HG02678 (cell line): ENCODE measurements around the gene ELL.

Source experiments
- ATAC-seq: cut with Tn5 transposase; IDR thresholded peaks from one replicate; pipeline ENCODE4 v1.9.1; 2021; ENCODE audit warnings: mild to moderate bottlenecking, moderate library complexity; ENCODE audit not compliant: unreplicated experiment

Gene ELL

DNA sequence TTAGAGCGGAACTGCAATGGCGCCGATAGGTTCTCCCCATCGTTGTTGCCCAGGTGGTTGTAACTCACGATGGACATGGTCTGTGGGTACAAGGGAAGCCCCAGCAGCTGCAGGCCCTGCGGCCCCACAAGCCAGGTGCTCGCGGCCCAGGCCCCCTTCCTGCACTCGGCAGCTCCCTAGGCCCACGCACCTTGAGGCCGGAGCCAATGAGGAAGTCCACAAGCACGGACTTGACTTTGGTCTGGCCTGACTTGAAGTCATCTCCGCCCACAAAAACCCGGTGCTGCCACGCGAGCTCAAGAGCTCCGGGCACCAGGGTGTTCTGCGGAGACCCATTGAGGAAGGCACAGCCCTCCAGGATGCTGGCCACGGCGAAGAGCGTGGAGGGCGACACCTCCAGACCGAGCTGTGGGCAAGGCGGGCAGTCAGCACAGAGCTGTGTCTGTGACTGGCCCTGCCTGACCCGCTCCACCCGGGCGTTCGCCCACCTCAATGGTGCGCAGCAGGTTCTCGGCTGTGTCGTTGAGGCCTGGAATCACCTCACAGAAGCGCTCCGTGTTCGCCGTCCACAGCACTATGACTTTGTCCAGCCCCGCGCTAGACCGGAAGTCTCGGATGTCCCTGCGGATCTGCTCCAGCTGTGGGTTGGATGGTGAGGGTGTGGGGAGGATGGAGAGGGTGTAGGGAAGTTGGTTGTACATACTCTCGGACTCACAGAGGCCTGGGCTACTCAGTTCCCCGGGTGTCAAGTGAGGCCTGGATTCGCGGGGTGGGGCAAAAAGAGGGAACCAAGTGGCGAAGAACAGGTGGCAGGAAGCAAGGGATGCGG is 85.8 kb downstream of the ELL start:
- no peak for ATAC-seq

DNA sequence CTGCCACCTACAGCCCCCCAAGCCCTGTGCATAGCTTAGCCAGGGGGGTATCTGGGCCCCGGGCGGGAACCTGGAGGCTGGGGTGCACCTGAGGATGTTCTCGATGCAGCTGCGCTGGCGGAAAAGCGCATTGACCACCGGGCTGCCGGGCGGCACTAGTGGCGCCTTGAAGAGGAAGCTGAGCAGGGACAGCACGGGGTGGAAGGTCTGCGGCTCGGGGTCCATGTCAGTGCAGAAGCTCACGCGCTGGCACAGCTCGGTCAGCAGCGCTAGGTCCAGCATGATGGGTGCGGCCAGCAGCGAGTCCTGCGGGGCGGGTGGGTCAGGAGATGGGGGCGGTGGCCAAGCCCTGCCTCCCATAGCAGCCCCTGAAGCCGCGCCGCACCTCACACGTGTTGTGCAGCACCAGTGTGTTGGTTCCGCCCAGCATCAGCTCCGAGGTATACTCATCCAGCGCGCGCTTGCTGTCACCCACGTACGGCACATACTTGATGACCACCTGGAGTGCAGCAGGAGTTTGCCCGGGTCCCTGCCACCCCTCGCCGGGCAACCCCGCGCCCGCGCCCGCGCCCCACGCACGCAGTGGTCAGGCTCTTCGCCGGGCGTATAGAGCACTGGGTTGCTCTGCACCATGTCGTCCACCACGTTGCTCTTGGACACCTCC is 86.6 kb downstream of the ELL start:
- ATAC-seq = no peak

DNA sequence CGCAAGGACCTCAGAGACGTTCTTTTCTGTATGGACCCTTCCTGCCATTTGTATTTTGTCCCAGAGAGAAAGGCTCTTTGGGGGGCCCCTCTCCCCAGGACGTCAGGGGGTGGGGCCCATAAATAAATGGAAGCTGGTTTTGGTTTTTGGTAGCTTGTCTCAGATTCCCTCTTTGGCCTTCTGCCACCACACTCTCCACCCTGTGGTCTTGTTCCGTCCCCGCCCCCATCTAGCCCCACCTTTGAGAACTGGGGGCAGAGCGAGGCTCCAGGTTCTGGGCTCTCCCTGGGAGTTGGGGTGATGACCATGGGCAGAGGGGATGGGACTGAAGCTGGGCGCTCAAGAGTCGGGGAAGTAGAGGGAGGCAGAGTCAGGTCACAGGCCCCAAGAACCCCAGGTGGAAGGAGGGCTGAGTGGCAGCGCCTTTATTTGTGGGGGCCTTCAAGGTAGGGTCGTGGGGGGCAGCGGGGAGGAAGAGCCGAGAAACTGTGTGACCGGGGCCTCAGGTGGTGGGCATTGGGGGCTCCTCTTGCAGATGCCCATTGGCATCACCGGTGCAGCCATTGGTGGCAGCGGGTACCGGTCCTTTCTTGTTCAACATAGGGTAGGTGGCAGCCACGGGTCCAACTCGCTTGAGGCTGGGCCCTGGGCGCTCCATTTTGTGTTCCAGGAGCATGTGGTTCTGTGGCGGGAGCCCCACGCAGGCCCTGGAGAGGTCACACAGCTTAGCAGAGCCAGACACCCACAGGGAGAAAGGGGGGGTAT is 87.3 kb downstream of the ELL start:
- ATAC-seq = no peak

DNA sequence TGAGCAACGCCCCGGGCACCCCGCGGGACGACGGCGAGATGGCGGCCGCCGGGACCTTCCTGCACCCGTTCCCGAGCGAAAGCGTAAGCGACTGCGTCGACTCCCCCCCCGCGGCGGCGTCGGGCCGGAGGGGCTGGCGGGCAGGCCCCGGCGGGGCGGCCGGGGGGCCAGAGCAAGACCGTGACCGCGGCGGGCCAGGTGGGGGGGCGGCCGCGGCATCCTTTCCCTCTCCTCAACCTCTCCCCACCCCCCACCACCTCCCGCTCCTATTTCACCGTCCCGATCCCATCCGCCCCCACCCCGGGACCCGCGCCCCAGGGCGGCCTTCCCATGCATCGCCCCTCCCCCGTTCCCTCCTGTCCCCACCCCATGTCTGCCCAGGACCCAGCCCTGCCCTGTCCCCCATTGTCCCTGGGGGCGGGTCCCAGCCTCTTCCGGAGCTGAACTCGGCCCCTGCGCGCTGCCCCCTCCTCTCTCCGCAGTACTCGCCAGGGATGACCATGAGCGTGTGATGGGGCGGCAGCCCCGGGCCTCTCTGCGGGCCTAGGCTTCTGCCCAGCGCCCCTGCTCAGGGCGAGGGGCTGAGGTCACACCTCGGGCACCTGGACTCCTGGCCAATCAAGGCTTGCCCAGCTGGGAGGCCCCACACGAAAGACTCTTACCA is 88.0 kb downstream of the ELL start:
- no peak for ATAC-seq

DNA sequence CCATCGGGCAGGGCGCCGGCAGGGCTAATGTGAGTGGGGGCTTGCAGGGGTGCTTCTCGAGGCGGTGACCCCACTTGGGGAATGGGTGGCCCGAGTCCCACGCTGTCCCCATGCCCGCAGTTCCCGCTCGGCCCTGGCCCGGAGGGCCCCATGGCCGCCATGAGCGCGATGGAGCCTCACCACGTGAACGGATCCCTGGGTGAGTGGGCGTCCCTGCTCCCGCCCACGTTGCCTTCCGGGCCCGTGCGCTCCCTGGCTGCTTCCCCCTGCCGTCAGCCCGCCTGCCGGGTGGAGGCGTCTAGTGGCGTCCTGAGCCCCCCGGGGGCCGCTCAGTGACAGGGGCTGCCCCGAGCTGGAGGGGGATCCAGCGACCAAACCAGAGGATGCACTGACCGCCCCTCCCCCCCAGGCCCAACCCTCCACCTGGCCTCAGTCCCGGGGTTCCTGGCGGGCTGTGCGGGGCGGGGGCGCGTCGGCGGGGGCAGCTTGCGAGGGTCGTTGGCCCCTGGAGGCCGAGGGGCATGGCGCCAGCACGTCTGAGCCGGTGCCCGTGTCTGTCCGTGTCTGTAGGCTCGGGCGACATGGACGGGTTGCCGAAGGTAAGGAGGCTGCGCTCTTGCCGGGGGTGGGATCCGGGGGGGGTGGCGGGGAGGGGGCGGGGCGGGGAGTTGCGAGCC is 88.7 kb downstream of the ELL start:
- no peak for ATAC-seq

DNA sequence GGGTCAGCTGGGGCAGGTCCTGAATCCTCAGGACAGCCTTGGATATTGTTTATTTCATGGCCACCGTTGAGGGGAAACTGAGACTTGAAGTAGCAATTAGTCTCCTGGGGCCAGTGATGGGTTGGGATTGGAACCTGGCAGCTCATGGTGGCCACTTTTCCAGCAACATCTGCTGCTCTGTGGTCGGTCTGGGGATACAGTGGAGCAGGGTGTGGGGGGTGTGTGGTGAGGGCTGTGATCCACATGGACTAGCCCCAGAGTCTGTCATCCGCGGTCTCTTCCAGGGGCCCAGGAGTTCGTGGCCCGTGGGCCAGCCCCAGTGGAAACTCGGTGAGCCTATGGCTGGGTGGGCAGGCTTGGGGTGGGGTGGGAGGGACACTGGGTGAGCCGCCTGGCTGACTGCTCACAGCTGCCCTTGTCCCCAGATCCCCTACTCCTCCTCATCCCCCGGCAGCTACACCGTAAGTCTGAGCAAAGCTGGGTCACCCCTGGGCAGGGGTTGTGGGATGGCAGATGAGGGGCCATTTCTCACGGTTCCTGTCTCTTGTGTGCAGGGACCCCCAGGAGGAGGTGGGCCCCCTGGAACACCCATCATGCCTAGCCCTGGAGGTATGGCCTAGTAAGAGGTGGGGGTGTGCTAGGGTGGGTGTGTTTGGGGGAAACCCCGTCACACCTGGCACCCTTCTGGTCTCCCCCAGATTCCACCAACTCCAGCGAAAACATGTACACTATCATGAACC is 89.4 kb downstream of the ELL start:
- ATAC-seq = no peak

DNA sequence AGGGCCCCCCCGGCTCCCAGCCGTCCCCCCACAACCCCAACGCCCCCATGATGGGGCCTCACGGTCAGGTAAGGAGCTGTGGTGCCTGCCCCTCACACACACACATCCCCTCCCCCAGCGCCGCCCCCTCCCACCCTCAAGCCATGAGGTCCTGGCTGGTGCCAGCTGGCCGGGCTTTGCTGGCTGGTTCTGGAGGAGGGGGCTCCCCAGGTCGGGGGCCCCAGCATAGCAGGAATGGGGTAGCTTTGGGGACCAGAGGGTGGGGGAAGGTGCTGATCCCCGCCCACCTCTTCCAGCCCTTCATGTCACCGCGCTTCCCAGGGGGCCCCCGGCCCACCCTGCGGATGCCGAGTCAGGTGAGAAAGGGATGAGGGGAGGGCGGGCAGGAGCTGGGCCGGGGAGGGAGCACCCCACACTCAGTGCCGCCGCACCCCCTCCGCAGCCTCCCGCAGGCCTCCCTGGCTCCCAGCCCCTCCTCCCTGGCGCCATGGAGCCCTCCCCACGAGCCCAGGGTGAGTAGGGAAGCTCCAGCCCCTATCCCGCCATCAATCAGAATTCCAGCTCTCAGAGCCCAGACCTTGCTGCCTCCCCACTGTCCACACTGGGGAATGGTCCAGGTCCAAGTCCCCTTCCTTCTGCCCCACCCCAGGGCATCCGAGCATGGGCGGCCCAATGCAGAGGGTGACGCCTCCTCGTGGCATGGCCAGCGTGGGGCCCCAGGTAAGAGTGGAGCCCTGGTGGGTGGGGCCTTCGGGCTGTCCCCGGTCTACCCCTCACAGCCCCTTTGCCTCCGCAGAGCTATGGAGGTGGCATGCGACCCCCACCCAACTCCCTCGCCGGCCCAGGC is 90.3 kb downstream of the ELL start:
- no peak for ATAC-seq

DNA sequence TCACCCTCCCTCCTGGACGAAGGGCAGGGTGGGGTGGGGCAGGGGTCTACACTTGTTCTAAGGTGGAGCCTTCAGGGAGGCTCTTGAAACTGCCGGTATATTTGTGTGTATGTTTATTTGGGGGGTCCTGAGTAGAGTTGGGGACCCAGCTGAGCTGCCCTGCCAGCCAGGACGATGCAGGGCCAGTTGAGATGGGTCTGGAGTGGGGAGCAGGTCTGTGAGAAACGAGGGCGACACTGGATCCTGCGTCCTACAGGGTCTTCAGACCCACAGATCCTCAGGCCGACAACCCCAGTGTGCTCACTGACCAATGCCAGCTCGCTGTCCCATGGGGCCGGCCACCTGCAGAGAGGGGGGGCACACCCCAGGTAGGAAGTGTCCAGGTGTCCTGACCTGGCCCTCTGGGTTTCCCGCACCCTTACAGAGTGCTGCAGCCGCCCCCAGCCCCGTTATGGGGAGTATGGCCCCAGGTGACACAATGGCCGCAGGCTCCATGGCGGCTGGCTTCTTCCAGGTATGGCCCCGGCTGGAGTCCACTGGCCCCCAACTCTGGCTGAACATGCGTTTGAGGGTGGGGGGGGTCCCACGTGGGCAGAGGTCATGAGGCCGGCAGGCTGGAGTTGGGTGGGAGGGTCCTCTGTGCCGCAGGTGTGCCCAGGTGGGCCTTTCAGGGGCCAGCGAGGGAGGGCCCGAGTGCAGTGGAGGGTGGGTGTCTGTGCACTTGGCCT is 91.3 kb downstream of the ELL start:
- no peak for ATAC-seq

DNA sequence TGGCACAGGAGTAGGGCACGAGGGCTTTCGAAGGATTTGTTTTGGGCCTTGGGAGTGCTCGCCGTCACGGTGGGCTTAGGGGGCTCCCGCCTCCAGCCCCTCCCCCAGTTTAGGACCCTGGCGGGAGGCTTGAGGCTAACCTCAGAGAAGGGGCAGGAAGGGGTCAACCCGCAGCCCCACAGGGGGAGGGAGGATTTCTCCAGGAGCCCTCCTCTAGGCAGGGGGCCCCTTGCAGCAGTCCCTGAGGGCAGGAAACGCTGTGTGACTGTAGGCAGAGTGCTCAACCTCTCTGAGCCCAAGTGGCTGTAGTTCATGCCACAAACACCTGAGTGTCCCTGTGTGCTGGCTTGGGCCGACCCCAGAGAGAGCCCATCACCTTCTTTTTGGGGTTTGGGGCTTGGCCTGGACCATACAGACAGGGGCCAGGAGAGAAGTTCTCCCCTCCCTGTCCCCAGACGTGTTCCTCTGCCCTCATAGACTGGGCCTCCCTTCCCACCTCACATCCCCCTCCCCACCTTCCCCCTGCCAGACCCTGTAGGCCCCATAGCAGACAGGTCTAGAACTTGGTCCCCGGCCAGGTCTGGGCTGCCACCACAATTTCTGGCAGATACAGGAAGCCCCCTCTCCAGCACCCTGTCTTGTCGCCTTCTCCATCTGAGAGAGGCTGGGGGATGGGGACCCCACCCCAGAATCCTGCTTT is 92.0 kb downstream of the ELL start:
- no peak for ATAC-seq

DNA sequence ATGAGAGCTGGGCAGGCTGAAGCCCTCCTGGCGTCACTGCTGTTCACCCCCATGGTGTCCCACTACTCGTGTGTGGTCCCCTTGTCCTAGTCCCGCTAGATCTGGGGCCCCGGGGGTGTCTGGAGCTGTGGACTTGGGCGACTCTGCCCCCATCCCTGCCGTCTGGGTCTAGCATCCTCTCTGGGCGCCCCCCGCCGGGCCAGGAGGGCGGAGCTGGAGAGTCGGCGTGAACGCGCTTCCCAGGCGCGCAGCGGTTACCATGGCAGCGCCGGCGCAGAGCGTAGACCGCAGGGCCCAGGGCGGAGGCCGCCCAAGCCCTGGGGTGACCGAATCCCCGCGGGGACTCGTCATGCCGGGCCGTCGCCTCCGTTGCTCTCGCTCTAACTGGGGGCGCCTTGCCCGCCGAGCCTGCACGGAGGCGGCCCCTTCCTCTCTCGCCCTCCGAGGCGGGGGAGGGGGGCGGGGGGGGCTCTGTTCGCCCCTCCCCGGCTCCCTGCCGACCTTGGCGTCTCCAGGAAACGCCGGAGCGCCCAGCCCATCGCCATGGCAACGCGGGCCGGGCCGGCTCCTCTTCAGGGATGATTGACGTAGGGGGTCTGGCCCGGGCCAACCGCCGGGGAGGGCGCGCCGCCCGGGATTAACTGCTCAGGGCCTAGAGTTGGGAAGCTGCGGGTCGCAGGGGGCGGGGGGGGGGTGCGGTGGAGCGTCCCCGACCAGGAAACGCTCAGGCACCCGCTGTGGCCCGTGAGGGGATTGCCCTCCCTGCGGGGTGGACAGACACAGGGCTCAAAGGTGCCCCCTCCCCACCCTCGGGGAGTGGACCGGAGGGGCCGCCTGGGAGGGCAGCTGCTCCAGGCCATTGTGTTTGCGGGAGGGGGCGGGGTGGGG is 92.8 kb downstream of the ELL start:
- ATAC-seq = peak; percentile 70

DNA sequence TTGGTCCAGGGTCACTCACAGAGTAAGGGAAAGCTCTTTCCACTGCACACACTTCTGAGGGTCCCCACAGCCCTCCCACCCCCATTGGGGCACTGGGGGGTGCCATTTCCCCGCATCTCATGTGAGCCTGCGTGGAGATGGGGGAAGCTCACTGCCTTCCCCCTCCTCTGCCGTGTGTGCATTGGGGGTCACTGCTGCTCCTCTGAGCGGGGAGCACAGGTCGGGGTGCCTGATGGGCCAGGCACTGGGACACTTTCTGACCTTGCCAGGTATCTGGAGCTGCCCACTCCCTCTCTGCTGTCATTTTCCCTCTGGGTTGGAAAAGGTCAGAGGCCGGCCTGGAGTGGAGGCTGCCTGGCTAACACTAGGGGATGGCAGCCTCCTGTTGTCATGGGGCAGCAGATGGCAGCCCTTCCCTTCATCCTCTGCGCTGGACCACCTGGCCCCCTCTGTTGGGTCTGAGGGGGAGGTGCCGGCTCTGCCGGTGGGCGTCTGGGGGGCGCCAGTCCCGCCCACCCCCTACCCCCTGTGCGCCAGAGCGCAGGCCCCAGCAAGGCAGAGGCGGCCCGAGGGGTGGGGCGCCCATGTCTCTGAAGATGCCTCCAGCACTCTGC is 93.6 kb downstream of the ELL start:
- ATAC-seq = no peak

DNA sequence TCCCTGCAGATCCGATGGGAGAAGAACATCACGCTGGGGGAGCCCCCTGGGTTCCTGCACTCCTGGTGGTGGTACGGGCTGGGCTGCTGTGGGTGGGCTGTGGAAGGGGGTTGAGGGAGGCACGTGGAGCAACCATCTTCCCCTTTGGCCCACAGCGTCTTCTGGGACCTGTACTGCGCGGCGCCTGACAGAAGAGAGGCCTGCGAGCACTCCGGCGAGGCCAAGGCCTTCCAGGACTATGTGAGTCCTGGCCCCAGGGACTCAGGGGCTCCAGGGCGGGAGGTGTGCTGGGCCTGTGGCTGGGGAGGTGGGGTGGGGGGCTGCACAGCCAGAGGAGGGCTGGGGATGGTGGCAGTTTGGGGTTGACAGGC is 94.1 kb downstream of the ELL start:
- no peak for ATAC-seq

DNA sequence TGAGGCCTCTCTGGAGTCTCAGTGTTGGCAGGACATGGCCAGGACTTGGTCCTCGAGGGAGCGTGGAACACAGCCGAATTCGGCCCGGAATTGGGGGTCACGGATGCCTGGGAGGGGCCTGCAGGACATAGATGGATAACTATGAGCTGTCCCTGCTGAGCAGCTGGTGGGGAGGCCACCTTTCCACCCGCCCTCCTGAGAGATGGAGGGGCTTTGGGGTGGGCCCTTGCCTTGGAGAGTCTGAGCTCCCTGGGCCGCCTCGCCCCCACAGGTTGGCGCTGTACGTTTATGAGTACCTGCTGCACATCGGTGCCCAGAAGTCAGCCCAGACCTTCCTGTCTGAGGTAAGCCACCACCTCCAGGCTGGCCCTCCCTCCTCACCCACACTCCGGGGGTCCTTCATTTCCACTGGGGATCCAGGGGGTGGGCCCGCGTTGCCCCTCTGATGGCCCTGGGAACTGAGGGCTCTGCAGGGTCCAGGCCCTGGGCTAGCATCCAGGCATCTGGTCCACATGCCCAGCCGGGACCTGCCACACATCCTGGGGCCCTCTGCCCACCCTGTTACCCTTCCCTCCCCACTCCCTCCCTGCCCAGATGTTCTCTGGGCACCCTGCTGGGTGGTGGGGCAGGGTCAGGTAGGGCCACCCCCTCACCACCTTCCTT is 94.7 kb downstream of the ELL start:
- no peak for ATAC-seq

DNA sequence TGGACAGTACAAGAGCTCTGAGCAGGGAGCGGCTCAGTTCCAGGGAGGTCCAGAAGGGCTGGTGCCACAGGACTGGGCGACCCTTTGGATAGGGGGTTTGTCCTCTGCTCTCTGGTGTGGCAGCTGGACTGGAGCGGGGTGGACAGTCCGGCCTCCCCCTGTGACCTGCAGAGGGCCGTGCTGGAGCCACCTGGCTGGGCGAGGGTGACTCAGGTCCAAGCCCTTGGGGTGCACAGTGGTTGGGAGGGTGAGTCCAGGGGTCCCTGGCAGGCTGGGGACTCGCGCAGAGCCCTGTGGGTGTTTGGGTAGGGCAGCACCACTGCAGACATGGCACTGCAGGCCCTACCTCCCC is 95.5 kb downstream of the ELL start:
- ATAC-seq = no peak

DNA sequence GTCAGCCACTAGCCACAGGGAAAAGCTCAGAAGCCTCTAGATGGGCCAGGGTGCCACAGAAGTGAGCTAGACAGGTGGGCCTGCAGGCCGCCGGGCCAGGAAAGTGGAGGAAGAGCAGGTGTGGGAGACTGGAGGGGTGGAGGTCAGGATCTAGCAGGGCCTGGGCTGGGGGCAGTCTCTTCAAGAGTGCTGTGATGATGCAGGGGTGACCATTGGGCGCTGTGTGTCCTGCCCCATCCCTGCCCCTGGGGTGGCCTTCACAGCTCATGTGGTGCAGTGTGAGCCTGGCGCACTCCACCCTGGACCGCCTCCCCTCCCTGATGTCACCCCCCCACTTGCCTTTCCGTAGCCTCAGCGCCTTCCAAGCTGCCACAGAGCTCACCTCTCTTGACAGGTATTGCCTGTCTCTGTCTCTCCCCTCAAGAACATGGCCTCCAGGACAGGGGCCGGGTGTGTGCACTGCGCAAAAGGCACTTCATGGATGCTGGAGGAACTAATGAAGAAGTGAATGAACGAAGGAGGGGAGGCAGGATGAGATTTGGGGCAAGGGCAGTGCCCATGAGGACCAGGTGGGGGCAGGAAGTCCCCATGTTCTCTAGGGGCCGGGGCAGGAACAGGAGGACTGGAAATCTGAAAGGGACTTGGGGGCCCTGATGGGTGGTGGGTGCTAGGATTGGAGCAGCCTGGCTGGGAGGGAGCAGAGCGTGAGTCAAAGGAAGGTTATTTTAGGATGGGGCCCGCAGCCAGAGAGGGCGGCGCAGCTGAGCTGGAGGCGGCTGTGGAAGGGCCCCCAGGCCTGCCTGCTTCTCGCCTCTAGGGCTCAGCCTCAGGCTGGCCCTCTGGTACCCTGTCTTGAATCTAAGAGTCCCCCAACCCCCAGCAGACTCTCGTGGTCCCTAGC is 96.1 kb downstream of the ELL start:
- no peak for ATAC-seq
